Endothelial cell of umbilical vein (primary cell): ENCODE measurements around the gene TPRA1. TPM values are rescaled to one million over a fixed set of nuclear protein-coding genes. Genes with fewer than 3 reads are reported as not detected.

Experiments
- BruUV-seq: library from RNA; stranded (reverse); fragments of 400-500 nt; replicated peaks from 2 replicates; lab custom pipeline; 2021; lab: Mats Ljungman, UMichigan
- CTCF ChIA-PET: fragments of 300-600, 350-600 bp; sonication (Branson Sonifier 250); formaldehyde crosslinking; loops from one replicate; lab custom pipeline; 2021; ENCODE audit warnings: antibody characterized with exemption, inconsistent platforms; lab: Charles Lee
- POLR2A ChIA-PET: fragments of 300-600, 350-600 bp; sonication (Branson Sonifier 250); formaldehyde crosslinking; loops from one replicate; lab custom pipeline; 2021; ENCODE audit warnings: antibody characterized with exemption, inconsistent platforms; lab: Charles Lee
- DNase-seq: peaks from one replicate; pipeline ENCODE4 v3.0.0-alpha.2; 2011; ENCODE audit warnings: low read depth, low spot score
- FAIRE-seq: peaks from 2 replicates; lab custom pipeline; 2011; peaks lifted over from hg19 to GRCh38; lab: Jason Lieb, UNC
- H2AFZ ChIP-seq: 2 replicates; pipeline ENCODE4 v1.6.0; 2012; ENCODE audit warnings: low read depth, low read length, control low read depth, inconsistent platforms
- H3K27ac ChIP-seq: 2 replicates; pipeline ENCODE4 v1.5.1; 2011; ENCODE audit warnings: low read depth, mild to moderate bottlenecking, control low read depth, low read length, moderate library complexity; ENCODE audit not compliant: insufficient read depth
- H3K27me3 ChIP-seq, 2 experiments: 2 replicates each; pipeline versions ENCODE4 v1.6.0 to v1.6.1; 2011; ENCODE audit warnings: low read length in 2 of 2, mixed read lengths in 1 of 2; ENCODE audit not compliant: control insufficient read depth in 2 of 2, insufficient read depth in 2 of 2
- H3K36me3 ChIP-seq, 2 experiments: 2 replicates in 1 of 2; 3 replicates in 1 of 2; pipeline ENCODE4 v1.5.1; 2011; ENCODE audit warnings: low read length in 2 of 2, mild to moderate bottlenecking in 1 of 2, moderate library complexity in 1 of 2; ENCODE audit not compliant: control insufficient read depth in 2 of 2, insufficient read depth in 2 of 2; ENCODE audit errors: extremely low read depth in 1 of 2
- H3K4me1 ChIP-seq: 3 replicates; pipeline ENCODE4 v1.5.1; 2011; ENCODE audit warnings: mild to moderate bottlenecking, low read length; ENCODE audit not compliant: control insufficient read depth, insufficient read depth; ENCODE audit errors: extremely low read depth
- H3K4me2 ChIP-seq: 2 replicates; pipeline ENCODE4 v1.6.1; 2011; ENCODE audit warnings: low read length, control low read depth, mixed read lengths; ENCODE audit not compliant: insufficient read depth
- H3K4me3 ChIP-seq, 3 experiments: fragments of 200-600 bp in 1 of 3; sonication (generic), shearing (Covaris generic) in 1 of 3; replicated peaks in 1 of 3; 2 replicates each; pipeline ENCODE4 v1.5.1; 2011 to 2016; ENCODE audit warnings: control low read depth in 3 of 3, low read length in 3 of 3, mild to moderate bottlenecking in 2 of 3, inconsistent platforms in 1 of 3, low read depth in 1 of 3, moderate library complexity in 1 of 3; ENCODE audit not compliant: insufficient read depth in 1 of 3
- H3K79me2 ChIP-seq: 2 replicates; pipeline ENCODE4 v1.6.0; 2012; ENCODE audit warnings: low read length, inconsistent platforms; ENCODE audit not compliant: control insufficient read depth, insufficient read depth
- H3K9ac ChIP-seq: replicated peaks from 2 replicates; pipeline ENCODE3; 2011; ENCODE audit warnings: low read length, control low read depth; ENCODE audit not compliant: insufficient read depth; ENCODE audit errors: extremely low read depth
- H3K9me1 ChIP-seq: replicated peaks from 3 replicates; pipeline ENCODE4 v1.6.0; 2011; ENCODE audit warnings: mild to moderate bottlenecking, low read length; ENCODE audit not compliant: control insufficient read depth, insufficient read depth; ENCODE audit errors: extremely low read depth
- H3K9me3 ChIP-seq: replicated peaks from 2 replicates; pipeline ENCODE4 v1.5.1; 2012; ENCODE audit warnings: low read length, inconsistent platforms; ENCODE audit not compliant: control insufficient read depth, insufficient read depth
- H4K20me1 ChIP-seq: replicated peaks from 2 replicates; pipeline ENCODE3; 2011; ENCODE audit warnings: mild to moderate bottlenecking, low read length; ENCODE audit not compliant: control insufficient read depth, insufficient read depth; ENCODE audit errors: extremely low read depth
- CTCF ChIP-seq, 2 donors: IDR thresholded peaks; 1 replicate in 1 of 2; 2 replicates in 1 of 2; pipeline ENCODE4 v1.5.1; 2011; ENCODE audit warnings: low read length in 2 of 2, mild to moderate bottlenecking in 2 of 2, moderate library complexity in 2 of 2, control low read depth in 1 of 2, inconsistent platforms in 1 of 2, low read depth in 1 of 2; ENCODE audit not compliant: insufficient read depth in 1 of 2; ENCODE audit errors: extremely low read depth in 1 of 2
- EZH2 ChIP-seq: IDR thresholded peaks from 2 replicates; pipeline ENCODE4 v1.6.1; 2012; ENCODE audit warnings: borderline replicate concordance, low read depth, mild to moderate bottlenecking, moderate library complexity, low read length, inconsistent platforms; ENCODE audit not compliant: severe bottlenecking
- FOS ChIP-seq: IDR thresholded peaks from 2 replicates; pipeline ENCODE4 v1.6.1; 2011; ENCODE audit warnings: mild to moderate bottlenecking, low read length, moderate library complexity, borderline replicate concordance; ENCODE audit not compliant: insufficient read depth
- GATA2 ChIP-seq: IDR thresholded peaks from 2 replicates; pipeline ENCODE4 v1.7.0; 2011; ENCODE audit warnings: low read depth, mild to moderate bottlenecking, moderate library complexity, mixed read lengths, low read length; ENCODE audit not compliant: insufficient read length, insufficient read depth
- JUN ChIP-seq: IDR thresholded peaks from 2 replicates; pipeline ENCODE4 v1.6.1; 2011; ENCODE audit warnings: borderline replicate concordance, low read depth; ENCODE audit not compliant: insufficient read length, insufficient read depth
- MAX ChIP-seq: IDR thresholded peaks from 2 replicates; pipeline ENCODE4 v1.6.1; 2011; ENCODE audit not compliant: insufficient read depth, insufficient read length
- MYC ChIP-seq: IDR thresholded peaks from one replicate; pipeline ENCODE4 v1.6.1; 2011; ENCODE audit warnings: mild to moderate bottlenecking, low read depth, low read length
- POLR2A ChIP-seq: IDR thresholded peaks from 2 replicates; pipeline ENCODE4 v1.6.1; 2012; ENCODE audit warnings: low read depth, mild to moderate bottlenecking, control low read depth, low read length
- POLR2AphosphoS5 ChIP-seq: IDR thresholded peaks from 2 replicates; pipeline ENCODE4 v1.6.1; 2012; ENCODE audit warnings: low read depth, mild to moderate bottlenecking, control low read depth, low read length, moderate library complexity; ENCODE audit not compliant: insufficient read depth
- dilution Hi-C: fragments of 300-500 bp; cut with MboI; formaldehyde crosslinking; loops from one replicate; pipeline ENCODE4 v1.15.0; 2019; ENCODE audit warnings: low sequenced_read_pairs; ENCODE audit not compliant: extremely low pct_ligation_motif_present
- intact Hi-C: fragments of 100-400 bp; cut with micrococcal nuclease; formaldehyde crosslinking; loops from one replicate; pipeline ENCODE4 v1.10.0; 2022
- polyA plus RNA-seq, 4 experiments: library from polyadenylated mRNA; depleted of rRNA in 3 of 4; stranded (reverse) in 3 of 4; unstranded in 1 of 4; fragments of >200 nt; gene quantifications; 2 replicates each; pipeline versions ENCODE4 v1.2.1 to v1.2.3, GENCODE V29; 2011 to 2012; ENCODE audit warnings: missing spikeins in 1 of 4
- total RNA-seq: library from RNA; stranded (reverse); gene quantifications from 2 replicates; pipeline ENCODE4 v1.2.3, GENCODE V29; 2021

TPRA1 gene
- total and polyA plus RNA-seq, 2 donors (not counting 3 experiments of a cell fraction or from before 2014, with no cell fraction given), result 34.3 to 58.0 TPM

GRCh38 chr3:127612966-127613365 lies 22.4 kb upstream of the TPRA1 start:
- Histone ChIP-seq H3K4me2 (no peak overlapping the region), H4K20me1 (no peaks in the 10 kb centered on the region), H3K27me3 (no peaks in the 10 kb centered on the region), H3K27ac (peak overlapping the region; percentile 26), H3K4me1 (peaks cover 13% of the 10 kb centered on the region), H3K4me3 (no peak overlapping the region), H3K79me2 (no peaks in the 10 kb centered on the region), H2AFZ (no peak overlapping the region), H3K9me1 (no peaks in the 10 kb centered on the region), H3K36me3 (peaks cover 4 to 10% of the 10 kb centered on the region in 2 experiments), H3K9ac (no peak overlapping the region), H3K9me3 (no peaks in the 10 kb centered on the region)
- no peak for FAIRE-seq
- dilution Hi-C loops, result no loop called here
- ChIA-PET POLR2A (no interaction called here), CTCF (no interaction called here)
- no TSS peak for BruUV-seq
- intact Hi-C loops, result no loop called here
- peak; percentile 78 for DNase-seq
- TF ChIP-seq JUN (no peak), FOS (no peak), MAX (no peak), EZH2 (no peak)

GRCh38 chr3:127611251-127611650 lies 20.7 kb upstream of the TPRA1 start:
- CTCF ChIA-PET, result interaction anchor here (1.7 kb wide), 1 partner anchor 36 kb away, joined by 7 read pairs; no protein-coding TSS in a partner anchor
- Histone ChIP-seq H3K27me3 (no peaks in the 10 kb centered on the region), H3K9me3 (no peaks in the 10 kb centered on the region), H3K79me2 (no peaks in the 10 kb centered on the region), H3K4me3 (no peak overlapping the region), H3K36me3 (peaks cover 4 to 14% of the 10 kb centered on the region in 2 experiments), H3K9me1 (no peaks in the 10 kb centered on the region), H3K4me1 (peaks cover 13% of the 10 kb centered on the region), H3K9ac (no peak overlapping the region), H2AFZ (no peak overlapping the region), H4K20me1 (no peaks in the 10 kb centered on the region), H3K4me2 (no peak overlapping the region), H3K27ac (no peak overlapping the region)
- TF ChIP-seq EZH2 (no peak), FOS (no peak), POLR2A (no peak), GATA2 (no peak), MYC (no peak), MAX (no peak), CTCF (IDR thresholded peaks at IDR 0.05; ENCODE audit: extremely low read depth in 1 of 2, insufficient read depth in 1 of 2, low read depth in 1 of 2, low read length in 2 of 2) (no peak), JUN (no peak), POLR2AphosphoS5 (no peak)
- no peak for DNase-seq
- POLR2A ChIA-PET, result no interaction called here
- intact Hi-C loops, result no loop called here
- FAIRE-seq, result no peak
- BruUV-seq, result no TSS peak
- dilution Hi-C loops, result no loop called here
